ENCODE measurements around the gene SAFB.
A peak's percentile ranks its signal among the peaks of the same experiment; 100 is the strongest.
"Not testable (repeated sequence)": the region's sequence is repeated elsewhere in the genome, so short reads cannot be mapped to it uniquely, and the experiment has no call there.

The SAFB gene

DNA sequence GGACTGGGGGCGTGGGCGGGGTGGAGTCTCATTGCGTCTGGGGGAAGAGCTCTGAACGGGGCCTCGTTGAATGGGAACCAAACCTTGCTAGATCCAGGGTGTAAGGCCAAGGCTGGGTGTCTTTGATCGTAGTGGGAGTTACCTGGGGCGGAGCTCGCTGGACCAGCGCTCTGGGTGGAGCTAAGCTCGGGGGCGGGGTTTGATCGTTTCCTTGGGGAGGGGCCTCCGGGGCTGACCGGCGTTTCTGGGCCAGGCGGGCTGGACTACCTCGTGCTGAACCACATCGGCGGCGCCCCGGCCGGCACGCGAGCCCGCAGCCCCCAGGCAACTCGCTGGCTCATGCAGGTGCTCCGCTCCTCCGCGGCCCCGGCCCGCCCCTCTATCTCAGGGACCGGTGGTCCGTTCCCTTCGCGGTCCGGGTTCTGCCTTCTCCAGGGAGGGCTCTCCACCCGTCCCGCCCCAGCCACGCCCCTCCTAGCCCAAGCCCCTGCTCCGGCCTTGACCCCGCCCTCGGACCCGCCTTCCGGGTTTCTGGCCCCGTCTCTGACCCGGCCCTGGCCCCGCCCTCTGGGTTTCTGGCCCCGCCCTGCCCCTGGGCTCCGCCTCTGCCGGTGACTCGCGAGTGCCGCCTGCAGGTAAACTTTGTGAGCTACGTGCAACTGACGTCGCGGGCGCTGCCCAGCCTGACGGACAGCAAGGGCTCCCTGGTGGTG lies 63.9 kb downstream of the SAFB start:
- H4K20me1 ChIP-seq (ENCODE audit: insufficient read depth, low read length, poor library complexity, severe bottlenecking), result peaks cover 17% of the 10 kb centered on the region
- peaks cover 6% of the 10 kb centered on the region for H3K4me1 ChIP-seq (ENCODE audit: insufficient read depth, low read length, poor library complexity, severe bottlenecking)
- no peaks in the 10 kb centered on the region for H3K9me2 ChIP-seq (replicated peaks; ENCODE audit: low read depth, low read length)
- H3K79me2 ChIP-seq (ENCODE audit: insufficient read depth, low read length), result peaks cover 18% of the 10 kb centered on the region
- no peaks in the 10 kb centered on the region for H3K9me3 ChIP-seq (ENCODE audit: insufficient read depth, low read depth, low read length)
- H3K4me2 ChIP-seq (ENCODE audit: low read depth, low read length, poor library complexity, severe bottlenecking), result peak overlapping the region; percentile 54
- peak overlapping the region; percentile 77 for H3K4me3 ChIP-seq (ENCODE audit: low read length, poor library complexity, severe bottlenecking)
- no peaks in the 10 kb centered on the region for H3F3A ChIP-seq (ENCODE audit: low read depth)
- peaks cover 8% of the 10 kb centered on the region; the same call in 1 of the 2 replicates for H3K36me3 ChIP-seq (ENCODE audit: insufficient read depth, low read length)
- peak overlapping the region; percentile 89 for H2AFZ ChIP-seq (ENCODE audit: low read length)
- peak overlapping the region; percentile 42 for H3K9ac ChIP-seq (ENCODE audit: low read depth, low read length, poor library complexity, severe bottlenecking)
- peaks cover 9% of the 10 kb centered on the region for H3K27me3 ChIP-seq (ENCODE audit: insufficient read depth, low read length, poor library complexity, severe bottlenecking)
- TF ChIP-seq EZH2phosphoT487 (IDR thresholded peaks at IDR 0.05; ENCODE audit: borderline replicate concordance), result no peak
- TF ChIP-seq, protein P1, sequence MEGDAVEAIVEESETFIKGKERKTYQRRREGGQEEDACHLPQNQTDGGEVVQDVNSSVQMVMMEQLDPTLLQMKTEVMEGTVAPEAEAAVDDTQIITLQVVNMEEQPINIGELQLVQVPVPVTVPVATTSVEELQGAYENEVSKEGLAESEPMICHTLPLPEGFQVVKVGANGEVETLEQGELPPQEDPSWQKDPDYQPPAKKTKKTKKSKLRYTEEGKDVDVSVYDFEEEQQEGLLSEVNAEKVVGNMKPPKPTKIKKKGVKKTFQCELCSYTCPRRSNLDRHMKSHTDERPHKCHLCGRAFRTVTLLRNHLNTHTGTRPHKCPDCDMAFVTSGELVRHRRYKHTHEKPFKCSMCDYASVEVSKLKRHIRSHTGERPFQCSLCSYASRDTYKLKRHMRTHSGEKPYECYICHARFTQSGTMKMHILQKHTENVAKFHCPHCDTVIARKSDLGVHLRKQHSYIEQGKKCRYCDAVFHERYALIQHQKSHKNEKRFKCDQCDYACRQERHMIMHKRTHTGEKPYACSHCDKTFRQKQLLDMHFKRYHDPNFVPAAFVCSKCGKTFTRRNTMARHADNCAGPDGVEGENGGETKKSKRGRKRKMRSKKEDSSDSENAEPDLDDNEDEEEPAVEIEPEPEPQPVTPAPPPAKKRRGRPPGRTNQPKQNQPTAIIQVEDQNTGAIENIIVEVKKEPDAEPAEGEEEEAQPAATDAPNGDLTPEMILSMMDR (conservative IDR thresholded peaks at IDR 0.05; ENCODE audit: low read length), result peak; percentile 73

DNA sequence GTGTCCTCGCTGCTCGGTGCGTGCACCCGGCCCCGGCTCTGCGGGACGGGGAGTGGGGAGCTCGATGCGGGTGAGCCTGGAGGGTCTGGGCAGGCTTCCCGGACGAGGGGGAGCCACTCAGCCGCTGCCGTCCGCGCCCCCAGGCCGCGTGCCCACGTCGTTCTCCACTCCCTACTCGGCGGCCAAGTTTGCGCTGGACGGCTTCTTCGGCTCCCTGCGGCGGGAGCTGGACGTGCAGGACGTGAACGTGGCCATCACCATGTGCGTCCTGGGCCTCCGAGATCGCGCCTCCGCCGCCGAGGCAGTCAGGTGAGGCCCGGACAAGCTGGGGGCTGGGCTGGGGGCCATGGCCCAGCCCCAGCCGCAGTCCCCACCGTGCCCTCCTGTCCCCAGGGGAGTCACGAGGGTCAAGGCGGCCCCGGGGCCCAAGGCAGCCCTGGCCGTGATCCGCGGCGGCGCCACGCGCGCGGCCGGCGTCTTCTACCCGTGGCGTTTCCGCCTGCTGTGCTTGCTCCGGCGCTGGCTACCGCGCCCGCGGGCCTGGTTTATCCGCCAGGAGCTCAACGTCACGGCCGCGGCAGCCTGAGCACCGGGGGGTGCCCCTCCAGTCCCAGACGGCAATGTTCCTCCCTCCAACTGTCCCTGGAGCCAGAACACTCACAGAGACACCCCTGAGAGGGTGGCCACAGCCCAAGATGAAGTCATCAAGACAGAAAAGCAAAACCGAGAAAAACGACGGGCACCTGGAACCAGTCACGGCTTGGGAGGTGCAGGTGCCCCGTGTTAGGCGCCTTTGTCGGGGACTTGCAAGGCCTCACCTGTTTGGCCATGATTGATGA lies 64.7 kb downstream of the SAFB start:
- Histone ChIP-seq H3F3A (ENCODE audit: low read depth) (no peaks in the 10 kb centered on the region), H3K9me2 (replicated peaks; ENCODE audit: low read depth, low read length) (no peaks in the 10 kb centered on the region), H3K4me3 (ENCODE audit: low read length, poor library complexity, severe bottlenecking) (no peak overlapping the region), H3K27me3 (ENCODE audit: insufficient read depth, low read length, poor library complexity, severe bottlenecking) (peaks cover 9% of the 10 kb centered on the region), H4K20me1 (ENCODE audit: insufficient read depth, low read length, poor library complexity, severe bottlenecking) (peaks cover 25% of the 10 kb centered on the region), H3K4me1 (ENCODE audit: insufficient read depth, low read length, poor library complexity, severe bottlenecking) (peaks cover 14% of the 10 kb centered on the region), H2AFZ (ENCODE audit: low read length) (no peak overlapping the region), H3K79me2 (ENCODE audit: insufficient read depth, low read length) (peaks cover 25% of the 10 kb centered on the region), H3K9me3 (ENCODE audit: insufficient read depth, low read depth, low read length) (no peaks in the 10 kb centered on the region), H3K9ac (ENCODE audit: low read depth, low read length, poor library complexity, severe bottlenecking) (no peak overlapping the region), H3K36me3 (ENCODE audit: insufficient read depth, low read length) (peaks cover 15% of the 10 kb centered on the region; the same call in 1 of the 2 replicates), H3K4me2 (ENCODE audit: low read depth, low read length, poor library complexity, severe bottlenecking) (no peak overlapping the region)
- no peak for TF ChIP-seq EZH2phosphoT487 (IDR thresholded peaks at IDR 0.05; ENCODE audit: borderline replicate concordance)
- TF ChIP-seq, protein P1 (conservative IDR thresholded peaks at IDR 0.05; ENCODE audit: low read length), result no peak

DNA sequence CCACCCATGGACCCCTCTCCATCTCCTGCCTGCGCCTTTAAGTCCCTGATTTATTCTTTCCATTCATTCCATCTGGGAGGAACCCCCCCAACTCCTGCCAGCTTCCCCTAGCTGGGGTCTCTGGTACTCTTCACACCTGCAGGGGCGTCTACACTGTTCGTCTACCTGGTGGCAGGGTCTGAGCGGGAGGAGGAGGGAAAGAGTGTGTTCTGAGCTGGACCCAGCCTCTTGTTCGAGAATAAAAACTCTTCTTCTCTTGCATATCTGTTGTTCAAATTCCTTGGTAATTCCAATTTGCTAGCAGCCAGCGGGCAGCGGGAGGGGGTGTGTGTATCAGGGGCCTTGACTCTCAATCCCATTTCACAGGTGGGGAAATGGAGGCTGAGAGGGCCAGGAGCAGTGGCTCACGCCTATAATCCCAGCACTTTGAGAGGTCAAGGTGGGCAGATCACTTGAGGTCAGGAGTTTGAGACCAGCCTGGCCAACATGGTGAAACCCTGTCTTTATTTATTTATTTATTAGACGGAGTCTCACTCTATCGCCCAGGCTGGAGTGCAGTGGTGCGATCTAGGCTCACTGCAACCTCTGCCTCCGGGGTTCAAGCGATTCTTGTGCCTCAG lies 65.5 kb downstream of the SAFB start:
- Histone ChIP-seq H3K36me3 (ENCODE audit: insufficient read depth, low read length) (peaks cover 23% of the 10 kb centered on the region; the same call in 1 of the 2 replicates), H3K79me2 (ENCODE audit: insufficient read depth, low read length) (peaks cover 33% of the 10 kb centered on the region), H3K4me1 (ENCODE audit: insufficient read depth, low read length, poor library complexity, severe bottlenecking) (peaks cover 15% of the 10 kb centered on the region), H4K20me1 (ENCODE audit: insufficient read depth, low read length, poor library complexity, severe bottlenecking) (peaks cover 33% of the 10 kb centered on the region)
- not testable (repeated sequence) for H3K27me3 ChIP-seq (ENCODE audit: insufficient read depth, low read length, poor library complexity, severe bottlenecking); H2AFZ ChIP-seq (ENCODE audit: low read length); H3K9ac ChIP-seq (ENCODE audit: low read depth, low read length, poor library complexity, severe bottlenecking); H3F3A ChIP-seq (ENCODE audit: low read depth); H3K9me2 ChIP-seq (replicated peaks; ENCODE audit: low read depth, low read length); H3K4me2 ChIP-seq (ENCODE audit: low read depth, low read length, poor library complexity, severe bottlenecking); H3K9me3 ChIP-seq (ENCODE audit: insufficient read depth, low read depth, low read length); H3K4me3 ChIP-seq (ENCODE audit: low read length, poor library complexity, severe bottlenecking)

Data from Loucy (cell line).